ENCODE measurements around the gene PAOX.
"Not testable (repeated sequence)": the region's sequence is repeated elsewhere in the genome, so short reads cannot be mapped to it uniquely, and the experiment has no call there.

PAOX gene

GRCh38 chr10:133405844-133406527 is 26.9 kb downstream of the PAOX start:
- DNase-seq (ENCODE audit: low spot score) = no peak

- DNase-seq (ENCODE audit: low spot score) = no peak
Observed at GRCh38 chr10:133411523-133412380, 32.7 kb downstream of the PAOX start.

- DNase-seq (ENCODE audit: low spot score) = no peak
Observed at GRCh38 chr10:133412381-133412711, 33.3 kb downstream of the PAOX start.

- DNase-seq (ENCODE audit: low spot score) = not testable (repeated sequence)
Observed at GRCh38 chr10:133414401-133414800, 35.3 kb downstream of the PAOX start.

GRCh38 chr10:133415752-133416151 is 36.7 kb downstream of the PAOX start:
- no peak for DNase-seq (ENCODE audit: low spot score)

- no peak for DNase-seq (ENCODE audit: low spot score)
Observed at GRCh38 chr10:133418289-133418993, 39.4 kb downstream of the PAOX start.

- DNase-seq (ENCODE audit: low spot score) = no peak
Observed at GRCh38 chr10:133419211-133419950, 40.3 kb downstream of the PAOX start.

GRCh38 chr10:133420028-133420427 is 41.0 kb downstream of the PAOX start:
- no peak for DNase-seq (ENCODE audit: low spot score)

GRCh38 chr10:133420579-133420978 is 41.5 kb downstream of the PAOX start:
- DNase-seq (ENCODE audit: low spot score) = no peak

GRCh38 chr10:133421336-133422222 is 42.5 kb downstream of the PAOX start:
- no peak for DNase-seq (ENCODE audit: low spot score)

GRCh38 chr10:133422223-133422806 is 43.3 kb downstream of the PAOX start:
- DNase-seq (ENCODE audit: low spot score) = no peak

GRCh38 chr10:133422807-133423771 is 44.0 kb downstream of the PAOX start:
- no peak for DNase-seq (ENCODE audit: low spot score)

GRCh38 chr10:133424102-133424501 is 45.0 kb downstream of the PAOX start:
- not testable (repeated sequence) for DNase-seq (ENCODE audit: low spot score)

GRCh38 chr10:133424601-133425000 is 45.5 kb downstream of the PAOX start, which contains the start of gene SPRN:
Gene SPRN (minus strand): TSS chr10:133424625. CDS start chr10:133423681, 944 bp downstream.
- not testable (repeated sequence) for DNase-seq (ENCODE audit: low spot score)

GRCh38 chr10:133429571-133429970 is 50.5 kb downstream of the PAOX start:
- DNase-seq (ENCODE audit: low spot score) = not testable (repeated sequence)

GRCh38 chr10:133431888-133432613 is 53.0 kb downstream of the PAOX start:
- DNase-seq (ENCODE audit: low spot score) = not testable (repeated sequence)

- DNase-seq (ENCODE audit: low spot score) = not testable (repeated sequence)
Observed at GRCh38 chr10:133432789-133433188, 53.7 kb downstream of the PAOX start.

- DNase-seq (ENCODE audit: low spot score) = peak; percentile 12
Observed at GRCh38 chr10:133438711-133439273, 59.7 kb downstream of the PAOX start.
